Measurements from ENCODE around the gene ZNF146. TPM values are rescaled to one million over a fixed set of nuclear protein-coding genes. Genes with fewer than 3 reads are reported as not detected.

ZNF146 gene
- total RNA-seq = 107 and 136 TPM in 2 replicates

GRCh38 chr19:36214386-36215275 is at the start of gene ZNF146, which contains the start of gene ZNF565:
Gene ZNF146 (plus strand): TSS chr19:36215106. CDS start chr19:36236441, 21,335 bp downstream.
Gene ZNF565 (minus strand): TSS chr19:36214665. CDS start chr19:36201985, 12,680 bp downstream.

Small RNA genes within 50 kb of the gene (small RNA-seq; reads per million reads assigned to genes)
- not detected for gene RF00019

Other genes starting within 250 kb of the ZNF146 start
- gene SDHAF1, start 219.9 kb upstream of the ZNF146 start, total RNA-seq = 12.7 and 13.4 TPM in 2 replicates
- gene SYNE4, start 206.3 kb upstream of the ZNF146 start, total RNA-seq = 0.19 TPM in 1 of 2 replicates, not detected in the other
- 11.3 and 14.0 TPM in 2 replicates for gene ALKBH6, start 200.9 kb upstream of the ZNF146 start, total RNA-seq
- gene CLIP3, start 182.2 kb upstream of the ZNF146 start, total RNA-seq = 4.0 and 5.6 TPM in 2 replicates
- 1.3 and 1.6 TPM in 2 replicates for gene THAP8, start 160.8 kb upstream of the ZNF146 start, total RNA-seq
- gene WDR62, start 160.2 kb upstream of the ZNF146 start, total RNA-seq = 5.2 and 6.5 TPM in 2 replicates
- gene OVOL3, start 104.0 kb upstream of the ZNF146 start, total RNA-seq = not detected in 2 replicates
- 26.5 and 37.2 TPM in 2 replicates for gene POLR2I, start 100.2 kb upstream of the ZNF146 start, total RNA-seq
- gene TBCB, start 99.6 kb upstream of the ZNF146 start, total RNA-seq = 136 and 145 TPM in 2 replicates
- 405 and 525 TPM in 2 replicates for gene CAPNS1, start 75.0 kb upstream of the ZNF146 start, total RNA-seq
- gene COX7A1, start 62.7 kb upstream of the ZNF146 start, total RNA-seq = 5.9 and 9.5 TPM in 2 replicates
- gene ZNF565, start 441 bp upstream of the ZNF146 start, total RNA-seq = 3.9 and 4.7 TPM in 2 replicates
- 2.0 and 3.4 TPM in 2 replicates for gene ZFP14, start 164.1 kb downstream of the ZNF146 start, total RNA-seq
- gene ZFP82, start 203.5 kb downstream of the ZNF146 start, total RNA-seq = 4.6 and 4.9 TPM in 2 replicates